Body of pancreas (tissue), 4 donors: ENCODE data around the gene HSBP1L1.

Experiments used
- CTCF ChIP-seq, 7 experiments: fragments of 450-650 bp in 4 of 7; fragments of 200-600 bp in 3 of 7; sonication (generic) in 3 of 7; IDR thresholded peaks; one replicate each; pipeline ENCODE4 v1.5.1; 2016 to 2019; ENCODE audit warnings: antibody characterized with exemption in 7 of 7
- POLR2A ChIP-seq, 3 donors: fragments of 450-650 bp; IDR thresholded peaks; one replicate each; pipeline ENCODE4 v1.6.1; 2016; ENCODE audit warnings: antibody characterized with exemption in 3 of 3, mild to moderate bottlenecking in 2 of 3

GRCh38 chr18:79963658-79964329, 649 bp upstream of the HSBP1L1 start:
- no peak for TF ChIP-seq CTCF (IDR thresholded peaks at IDR 0.05)
- no peak for TF ChIP-seq POLR2A (IDR thresholded peaks at IDR 0.05)
